Measurements from ENCODE around the gene LSAMP. TPM values are rescaled to one million over a fixed set of nuclear protein-coding genes. Genes with fewer than 3 reads are reported as not detected.

The LSAMP gene
- total RNA-seq, 4 donors from 2014 or later: 1.1 to 3.5 (median 2.0) TPM

GRCh38 chr3:116265976-116266584 is 179.2 kb downstream of the LSAMP start:
- no peak for TF ChIP-seq CTCF (IDR thresholded peaks at IDR 0.05)
- TF ChIP-seq POLR2A (IDR thresholded peaks at IDR 0.05): no peak
- intact Hi-C loops (cut with DNase I; ENCODE audit: low total_unique reads): no loop called here
- no peak overlapping the region for H3K4me3 ChIP-seq (ENCODE audit: low read depth, poor library complexity, severe bottlenecking)
- WGBS, 2 donors: 71 to 85% methylated on average over 1 of the region's 1 CpG
- DNase-seq (ENCODE audit: low spot score in 2 of 2): no peak

- TF ChIP-seq POLR2A (IDR thresholded peaks at IDR 0.05) (no peak), CTCF (IDR thresholded peaks at IDR 0.05) (no peak)
- WGBS, 2 donors: 67 to 86% methylated on average over 8 of the region's 8 CpGs
- H3K4me3 ChIP-seq (ENCODE audit: low read depth, poor library complexity, severe bottlenecking): no peak overlapping the region
- intact Hi-C loops (cut with DNase I; ENCODE audit: low total_unique reads): no loop called here
- no peak for DNase-seq (ENCODE audit: low spot score in 2 of 2)
Measured at GRCh38 chr3:116265320-116265695, 180.0 kb downstream of the LSAMP start.

GRCh38 chr3:116264546-116265319 is 180.6 kb downstream of the LSAMP start:
- no peak overlapping the region for H3K4me3 ChIP-seq (ENCODE audit: low read depth, poor library complexity, severe bottlenecking)
- TF ChIP-seq POLR2A (IDR thresholded peaks at IDR 0.05) (no peak), CTCF (IDR thresholded peaks at IDR 0.05) (no peak)
- intact Hi-C loops (cut with DNase I; ENCODE audit: low total_unique reads): no loop called here
- DNase-seq (ENCODE audit: low spot score in 2 of 2): no peak
- WGBS, 2 donors: 57 to 66% methylated on average over 4 of the region's 4 CpGs

- TF ChIP-seq CTCF (IDR thresholded peaks at IDR 0.05) (no peak), POLR2A (IDR thresholded peaks at IDR 0.05) (no peak)
- intact Hi-C loops (cut with DNase I; ENCODE audit: low total_unique reads): no loop called here
- H3K4me3 ChIP-seq (ENCODE audit: low read depth, poor library complexity, severe bottlenecking): no peak overlapping the region
- no peak for DNase-seq (ENCODE audit: low spot score in 2 of 2)
- WGBS, 2 donors: 57 to 61% methylated on average over 5 of the region's 5 CpGs
Measured at GRCh38 chr3:116263842-116264545, 181.3 kb downstream of the LSAMP start.

- no peak overlapping the region for H3K4me3 ChIP-seq (ENCODE audit: low read depth, poor library complexity, severe bottlenecking)
- WGBS, 2 donors: 72 to 74% methylated on average over 2 of the region's 2 CpGs
- no peak for DNase-seq (ENCODE audit: low spot score in 2 of 2)
- no peak for TF ChIP-seq POLR2A (IDR thresholded peaks at IDR 0.05)
- TF ChIP-seq CTCF (IDR thresholded peaks at IDR 0.05): no peak
- intact Hi-C loops (cut with DNase I; ENCODE audit: low total_unique reads): no loop called here
Measured at GRCh38 chr3:116260491-116260890, 184.8 kb downstream of the LSAMP start.

All from lower leg skin (tissue), 4 donors.